Epithelial cell of esophagus (primary cell): ENCODE results near the gene B3GALNT2.
A peak's percentile ranks its signal among the peaks of the same experiment; 100 is the strongest.

Source experiments
- DNase-seq: peaks from one replicate; pipeline ENCODE4 v3.0.0; 2010; ENCODE audit warnings: low read depth
- H3K4me3 ChIP-seq: 2 replicates; pipeline ENCODE4 v1.5.1; 2011; ENCODE audit warnings: mild to moderate bottlenecking, low read length, control low read depth
- TF ChIP-seq, protein P1 (sequence below): IDR thresholded peaks from 2 replicates; pipeline ENCODE4 v1.5.1; 2011; ENCODE audit warnings: low read depth, mild to moderate bottlenecking, low read length, control low read depth, inconsistent platforms; ENCODE audit not compliant: insufficient read depth; ENCODE audit errors: missing control alignments

Gene B3GALNT2

DNA sequence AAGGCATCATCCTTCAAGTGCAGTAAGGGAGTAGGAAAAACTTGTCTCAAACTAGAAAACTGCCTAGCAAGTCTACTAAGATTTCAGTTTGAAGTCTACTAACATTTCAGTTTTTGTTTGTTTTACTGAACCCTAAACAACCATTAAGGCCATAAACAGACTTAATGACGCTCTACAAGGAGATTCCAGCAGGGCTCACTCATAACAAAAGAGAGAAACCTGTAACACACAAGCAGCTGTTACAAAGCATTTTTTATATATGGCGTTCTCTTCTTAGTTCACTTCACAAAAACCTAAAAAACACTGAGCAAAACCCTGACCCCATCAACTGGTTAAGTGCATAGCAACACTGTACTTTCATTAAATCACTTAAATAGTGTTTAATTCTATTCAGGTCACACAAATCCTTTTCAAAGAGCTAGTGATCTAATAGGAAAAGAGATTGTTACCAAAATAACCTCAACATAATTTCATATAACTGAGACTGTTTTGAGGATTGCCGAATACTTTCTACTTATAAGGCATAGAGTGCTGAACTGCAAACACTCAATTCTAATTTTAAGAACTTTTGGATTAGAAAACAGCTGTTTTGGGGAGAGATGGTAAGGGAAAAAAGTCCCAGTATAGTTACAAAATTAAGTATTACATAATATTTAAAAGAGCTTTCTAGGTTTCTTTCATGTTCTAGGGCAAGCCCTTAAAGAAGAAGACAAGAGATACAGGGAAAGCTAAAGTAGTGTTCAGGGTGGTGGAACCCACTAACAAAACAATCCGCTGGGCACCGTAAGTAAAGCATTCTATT is 1.4 kb downstream of the B3GALNT2 start:
- H3K4me3 ChIP-seq: peak overlapping the region; percentile 76
- DNase-seq: peak; percentile 44
- TF ChIP-seq, protein P1, sequence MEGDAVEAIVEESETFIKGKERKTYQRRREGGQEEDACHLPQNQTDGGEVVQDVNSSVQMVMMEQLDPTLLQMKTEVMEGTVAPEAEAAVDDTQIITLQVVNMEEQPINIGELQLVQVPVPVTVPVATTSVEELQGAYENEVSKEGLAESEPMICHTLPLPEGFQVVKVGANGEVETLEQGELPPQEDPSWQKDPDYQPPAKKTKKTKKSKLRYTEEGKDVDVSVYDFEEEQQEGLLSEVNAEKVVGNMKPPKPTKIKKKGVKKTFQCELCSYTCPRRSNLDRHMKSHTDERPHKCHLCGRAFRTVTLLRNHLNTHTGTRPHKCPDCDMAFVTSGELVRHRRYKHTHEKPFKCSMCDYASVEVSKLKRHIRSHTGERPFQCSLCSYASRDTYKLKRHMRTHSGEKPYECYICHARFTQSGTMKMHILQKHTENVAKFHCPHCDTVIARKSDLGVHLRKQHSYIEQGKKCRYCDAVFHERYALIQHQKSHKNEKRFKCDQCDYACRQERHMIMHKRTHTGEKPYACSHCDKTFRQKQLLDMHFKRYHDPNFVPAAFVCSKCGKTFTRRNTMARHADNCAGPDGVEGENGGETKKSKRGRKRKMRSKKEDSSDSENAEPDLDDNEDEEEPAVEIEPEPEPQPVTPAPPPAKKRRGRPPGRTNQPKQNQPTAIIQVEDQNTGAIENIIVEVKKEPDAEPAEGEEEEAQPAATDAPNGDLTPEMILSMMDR: no peak

GRCh38 chr1:235500971-235501540 is 3.2 kb downstream of the B3GALNT2 start:
- H3K4me3 ChIP-seq: no peak overlapping the region
- TF ChIP-seq, protein P1: no peak
- DNase-seq: peak; percentile 83

- H3K4me3 ChIP-seq: no peak overlapping the region
- TF ChIP-seq, protein P1: no peak
- no peak for DNase-seq
Measured at GRCh38 chr1:235495551-235495950, 8.7 kb downstream of the B3GALNT2 start.

GRCh38 chr1:235495030-235495429 is 9.2 kb downstream of the B3GALNT2 start:
- TF ChIP-seq, protein P1: no peak
- DNase-seq: no peak
- H3K4me3 ChIP-seq: no peak overlapping the region

- TF ChIP-seq, protein P1: no peak
- no peak for DNase-seq
- H3K4me3 ChIP-seq: no peak overlapping the region
Measured at GRCh38 chr1:235494531-235494930, 9.7 kb downstream of the B3GALNT2 start.

DNA sequence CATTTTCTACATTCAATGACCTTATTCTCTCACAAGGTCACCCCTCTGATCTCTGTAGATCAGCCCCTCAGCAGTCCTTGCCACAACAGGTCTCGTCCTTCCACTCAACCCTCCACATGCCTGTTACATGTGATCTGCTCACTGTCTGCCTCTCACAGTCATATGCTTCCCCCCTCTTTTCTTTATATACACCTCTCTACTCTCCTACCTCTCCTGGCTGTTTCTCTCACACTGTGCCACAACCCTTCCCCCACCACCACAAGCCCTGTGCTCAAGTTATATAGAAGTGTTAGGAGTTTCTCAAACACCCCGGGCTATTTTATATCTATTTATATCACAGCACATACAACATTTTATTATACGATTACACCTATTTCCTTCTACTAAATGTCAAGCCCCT is 12.6 kb downstream of the B3GALNT2 start:
- no peak for DNase-seq
- no peak overlapping the region for H3K4me3 ChIP-seq
- TF ChIP-seq, protein P1: no peak

DNA sequence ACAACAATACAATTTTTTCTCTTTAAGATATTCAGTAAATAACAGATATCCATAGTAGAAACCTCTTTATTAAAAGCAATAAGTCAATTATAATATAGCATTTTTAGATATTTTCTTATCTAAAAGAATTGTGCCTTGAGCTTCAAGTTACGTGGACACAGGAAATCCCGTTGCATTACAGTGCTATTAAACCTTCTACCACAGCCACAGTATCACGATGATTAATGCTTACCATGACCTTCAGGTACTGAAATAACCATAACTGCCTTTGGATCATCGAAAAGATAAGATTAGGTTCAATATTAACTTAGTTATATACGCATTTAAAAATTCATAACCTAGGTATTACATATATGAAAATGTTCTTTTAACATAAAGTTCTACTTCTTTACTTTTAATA is 17.9 kb downstream of the B3GALNT2 start:
- no peak overlapping the region for H3K4me3 ChIP-seq
- DNase-seq: no peak
- TF ChIP-seq, protein P1: no peak
